B cell (primary cell): ENCODE data around the gene C4BPB.

Experiments used
- CTCF ChIP-seq: fragments of 200-600 bp; IDR thresholded peaks from one replicate; pipeline ENCODE4 v1.8.0; 2022; ENCODE audit warnings: antibody characterized with exemption, mild to moderate bottlenecking
- EZH2 ChIP-seq: IDR thresholded peaks from 2 replicates; pipeline ENCODE4 v1.6.1; 2012; ENCODE audit warnings: borderline replicate concordance, low read depth, mild to moderate bottlenecking, moderate library complexity, low read length; ENCODE audit not compliant: insufficient read depth, poor library complexity, severe bottlenecking

DNA sequence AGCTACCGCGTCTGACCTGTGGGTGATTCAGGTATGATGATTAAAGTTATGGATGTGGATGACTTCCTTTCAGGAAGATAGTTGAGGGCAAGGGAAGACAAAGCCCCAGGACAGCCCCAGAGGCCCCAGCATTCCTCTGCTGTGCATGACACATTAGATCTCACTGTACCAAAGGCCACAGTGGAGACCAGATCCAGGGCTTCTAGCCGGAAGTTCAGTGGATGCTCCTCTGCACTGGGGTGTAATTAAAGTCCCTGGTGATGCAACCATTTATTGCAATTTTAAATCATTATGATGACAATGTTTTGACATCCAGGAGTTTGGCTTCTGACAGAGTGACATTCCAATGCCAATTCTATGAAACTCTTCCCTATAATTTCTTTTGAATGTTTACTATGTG lies 20.3 kb downstream of the C4BPB start:
- no peak for TF ChIP-seq CTCF
- TF ChIP-seq EZH2: no peak
